ENCODE measurements around the gene TUBB1. TPM values are rescaled to one million over a fixed set of nuclear protein-coding genes. Genes with fewer than 3 reads are reported as not detected.

The TUBB1 gene
- total RNA-seq, 1 experiment from 2014 or later: not detected

- Mint-ChIP-seq H3K27me3 (ENCODE audit: insufficient read depth, unreplicated experiment) (no peaks in the 10 kb centered on the region), H3K4me3 (ENCODE audit: unreplicated experiment) (no peak overlapping the region), H3K4me1 (ENCODE audit: insufficient read depth, unreplicated experiment) (peaks cover 2% of the 10 kb centered on the region), H3K27ac (ENCODE audit: low read depth, unreplicated experiment) (no peak overlapping the region), H3K36me3 (ENCODE audit: insufficient read depth, unreplicated experiment) (peaks cover 5% of the 10 kb centered on the region), H3K9me3 (ENCODE audit: unreplicated experiment) (no peaks in the 10 kb centered on the region)
- intact Hi-C loops (cut with micrococcal nuclease): no loop called here
- BruUV-seq (replicated peaks): no TSS peak
- no peak for DNase-seq (ENCODE audit: unreplicated experiment)
- ChIA-PET POLR2A (no interaction called here), CTCF (interaction anchor here (1.2 kb wide), 1 partner anchor 19 kb away, joined by 4 read pairs; no protein-coding TSS in a partner anchor)
- TF ChIP-seq CTCF (IDR thresholded peaks at IDR 0.05; ENCODE audit: unreplicated experiment): no peak
These were observed 49.8 kb downstream of the TUBB1 start for GRCh38 chr20:59069026-59069425.

DNA sequence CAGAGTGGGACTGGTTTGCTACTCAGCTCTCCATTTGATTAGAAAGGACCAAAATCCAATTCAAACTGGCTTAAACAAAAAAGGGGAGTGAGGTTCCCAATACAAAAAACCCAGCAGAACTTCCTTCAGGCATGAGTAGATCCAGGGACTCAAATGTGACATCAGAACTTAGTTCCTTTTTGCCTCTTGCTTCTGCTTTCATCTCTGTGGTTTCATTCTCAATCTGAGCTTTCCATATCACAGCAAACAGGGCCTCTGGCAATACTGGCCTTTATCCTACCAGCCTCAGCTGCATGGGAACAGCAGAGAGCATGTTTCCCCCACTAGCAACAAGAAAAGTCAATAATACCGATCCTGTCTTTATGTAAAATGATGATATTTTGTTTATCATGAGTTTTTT is 52.0 kb downstream of the TUBB1 start:
- POLR2A ChIA-PET: interaction anchor here (0.8 kb wide), 1 partner anchor 29 kb away, joined by 3 read pairs; the partner anchor contains the start of gene PRELID3B
- BruUV-seq (replicated peaks): no TSS peak

DNA sequence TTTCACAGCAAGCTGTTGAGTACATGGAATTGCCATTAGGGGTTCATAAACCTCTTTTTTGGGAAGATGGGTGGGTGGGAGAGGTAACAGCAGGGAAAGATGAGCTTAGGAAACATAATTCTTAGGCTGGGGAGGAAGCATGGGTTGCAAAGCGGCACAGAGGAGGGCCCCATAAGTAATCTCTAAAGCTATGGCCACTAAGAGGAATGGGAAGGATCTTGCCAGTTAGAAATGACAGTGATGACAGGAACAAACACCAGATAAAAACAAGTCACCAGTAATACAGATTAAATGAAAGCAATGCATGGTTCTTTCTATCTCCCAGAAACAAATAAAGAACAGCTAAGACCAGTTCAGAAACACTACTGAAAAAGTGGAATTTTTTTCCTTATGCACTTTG is 54.4 kb downstream of the TUBB1 start:
- no peak overlapping the region for H3K4me3 Mint-ChIP-seq (ENCODE audit: unreplicated experiment)
- no peaks in the 10 kb centered on the region for H3K27me3 Mint-ChIP-seq (ENCODE audit: insufficient read depth, unreplicated experiment)
- peaks cover 19% of the 10 kb centered on the region for H3K4me1 Mint-ChIP-seq (ENCODE audit: insufficient read depth, unreplicated experiment)
- H3K9me3 Mint-ChIP-seq (ENCODE audit: unreplicated experiment): no peaks in the 10 kb centered on the region
- H3K27ac Mint-ChIP-seq (ENCODE audit: low read depth, unreplicated experiment): no peak overlapping the region
- H3K36me3 Mint-ChIP-seq (ENCODE audit: insufficient read depth, unreplicated experiment): no peaks in the 10 kb centered on the region
- TF ChIP-seq CTCF (IDR thresholded peaks at IDR 0.05; ENCODE audit: unreplicated experiment): no peak
- ChIA-PET POLR2A (interaction anchor here (1.6 kb wide), 1 partner anchor 9 kb away, joined by 7 read pairs; no protein-coding TSS in a partner anchor), CTCF (interaction anchor here (0.6 to 1.6 kb wide), 4 partner anchors 14 to 206 kb away, joined by 3 to 9 read pairs (median 4); no protein-coding TSS in a partner anchor)
- no peak for DNase-seq (ENCODE audit: unreplicated experiment)
- intact Hi-C loops (cut with micrococcal nuclease): no loop called here
- BruUV-seq (replicated peaks): no TSS peak

More for the DNA sequence above, 52.0 kb downstream of the TUBB1 start:
- H3K36me3 Mint-ChIP-seq (ENCODE audit: insufficient read depth, unreplicated experiment): peaks cover 5% of the 10 kb centered on the region
- intact Hi-C loops (cut with micrococcal nuclease): no loop called here
- TF ChIP-seq CTCF (IDR thresholded peaks at IDR 0.05; ENCODE audit: unreplicated experiment): no peak
- no peak for DNase-seq (ENCODE audit: unreplicated experiment)
- H3K9me3 Mint-ChIP-seq (ENCODE audit: unreplicated experiment): no peaks in the 10 kb centered on the region
- no peaks in the 10 kb centered on the region for H3K27me3 Mint-ChIP-seq (ENCODE audit: insufficient read depth, unreplicated experiment)
- peaks cover 9% of the 10 kb centered on the region for H3K4me1 Mint-ChIP-seq (ENCODE audit: insufficient read depth, unreplicated experiment)
- CTCF ChIA-PET: interaction anchor here (0.6 to 1.1 kb wide), 3 partner anchors 17 to 99 kb away, joined by 3 to 4 read pairs (median 3); no protein-coding TSS in a partner anchor
- H3K27ac Mint-ChIP-seq (ENCODE audit: low read depth, unreplicated experiment): no peak overlapping the region
- no peak overlapping the region for H3K4me3 Mint-ChIP-seq (ENCODE audit: unreplicated experiment)

- Mint-ChIP-seq H3K27me3 (ENCODE audit: insufficient read depth, unreplicated experiment) (no peaks in the 10 kb centered on the region), H3K36me3 (ENCODE audit: insufficient read depth, unreplicated experiment) (no peaks in the 10 kb centered on the region), H3K27ac (ENCODE audit: low read depth, unreplicated experiment) (no peak overlapping the region), H3K4me1 (ENCODE audit: insufficient read depth, unreplicated experiment) (peaks cover 21% of the 10 kb centered on the region), H3K9me3 (ENCODE audit: unreplicated experiment) (no peaks in the 10 kb centered on the region), H3K4me3 (ENCODE audit: unreplicated experiment) (no peak overlapping the region)
- peak; percentile 47 for DNase-seq (ENCODE audit: unreplicated experiment)
- POLR2A ChIA-PET: interaction anchor here (1.6 kb wide), 1 partner anchor 10 kb away, joined by 7 read pairs; no protein-coding TSS in a partner anchor
- no peak for TF ChIP-seq CTCF (IDR thresholded peaks at IDR 0.05; ENCODE audit: unreplicated experiment)
- intact Hi-C loops (cut with micrococcal nuclease): no loop called here
- CTCF ChIA-PET: no interaction called here
- no TSS peak for BruUV-seq (replicated peaks)
These were observed 55.2 kb downstream of the TUBB1 start for GRCh38 chr20:59074456-59074855.
